Activated CD8-positive, alpha-beta memory T cell treated with anti-CD3 and anti-CD28 coated beads for 48 hours (primary cell): Measurements from ENCODE around the gene CCR7.

Source experiments
- DNase-seq, 3 experiments: peaks; one replicate each; pipeline ENCODE4 v3.0.0-alpha.2; 2020; ENCODE audit warnings: low read depth in 2 of 3, low spot score in 2 of 3

CCR7 gene

DNA sequence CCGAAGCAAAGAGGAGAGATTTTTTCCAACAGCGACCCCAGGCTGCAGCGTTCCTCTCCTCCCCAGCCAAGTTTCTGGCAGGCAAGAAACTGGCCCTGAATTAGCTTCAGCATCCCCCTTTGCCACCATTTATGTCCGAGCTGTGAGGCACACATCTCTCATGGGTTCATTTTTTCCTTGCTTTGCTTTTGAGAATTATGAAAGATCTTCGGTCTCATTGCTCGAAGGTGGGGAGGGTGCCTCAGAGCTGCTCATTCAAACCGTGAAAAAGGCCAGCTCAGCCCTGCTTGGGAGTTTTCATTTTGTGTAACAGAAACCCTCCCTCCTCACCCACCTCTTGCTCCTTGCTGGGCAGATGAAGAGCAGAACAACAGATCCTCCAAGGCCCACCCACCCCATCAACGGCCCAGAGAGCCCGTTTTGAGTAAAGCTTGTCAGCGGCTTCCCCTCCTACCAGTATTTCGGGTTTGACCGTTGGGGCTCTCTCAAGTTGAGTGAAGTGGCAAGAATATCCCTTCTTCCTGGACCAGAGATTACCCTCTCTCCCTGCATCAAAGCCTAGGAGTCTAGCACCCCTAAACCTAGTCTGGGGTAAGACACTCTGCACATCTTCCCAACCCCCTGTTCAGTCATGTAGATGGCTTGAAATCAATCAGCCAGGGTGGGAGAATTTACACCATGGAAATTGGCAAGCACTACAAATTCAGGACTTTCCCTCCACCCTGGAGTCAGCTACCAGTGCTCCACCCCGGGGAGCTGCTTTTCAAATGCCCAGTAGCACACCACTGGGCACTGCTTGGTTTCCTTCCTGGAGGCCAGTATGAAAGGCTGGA is 1.8 kb downstream of the CCR7 start:
- peak in 1 of 3 experiments; percentile 58 for DNase-seq

DNA sequence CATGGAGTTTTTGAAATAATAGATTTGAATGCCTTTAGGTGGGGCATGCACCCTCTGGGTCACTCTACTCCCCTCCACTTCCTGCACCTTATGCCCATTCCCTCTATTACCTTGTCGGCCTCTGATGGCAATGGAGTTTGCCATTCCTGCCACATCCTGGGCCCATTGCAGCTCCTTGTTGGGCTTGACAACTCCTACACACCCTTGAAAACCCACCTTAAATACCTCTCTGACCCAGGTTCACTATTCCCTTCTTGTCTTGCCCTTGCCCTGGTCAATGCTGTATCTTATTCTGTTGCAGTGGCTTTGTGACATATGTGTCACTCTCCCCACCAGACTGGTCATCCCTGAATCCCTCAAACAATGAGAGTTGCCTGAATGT is 2.4 kb downstream of the CCR7 start:
- no peak for DNase-seq

DNA sequence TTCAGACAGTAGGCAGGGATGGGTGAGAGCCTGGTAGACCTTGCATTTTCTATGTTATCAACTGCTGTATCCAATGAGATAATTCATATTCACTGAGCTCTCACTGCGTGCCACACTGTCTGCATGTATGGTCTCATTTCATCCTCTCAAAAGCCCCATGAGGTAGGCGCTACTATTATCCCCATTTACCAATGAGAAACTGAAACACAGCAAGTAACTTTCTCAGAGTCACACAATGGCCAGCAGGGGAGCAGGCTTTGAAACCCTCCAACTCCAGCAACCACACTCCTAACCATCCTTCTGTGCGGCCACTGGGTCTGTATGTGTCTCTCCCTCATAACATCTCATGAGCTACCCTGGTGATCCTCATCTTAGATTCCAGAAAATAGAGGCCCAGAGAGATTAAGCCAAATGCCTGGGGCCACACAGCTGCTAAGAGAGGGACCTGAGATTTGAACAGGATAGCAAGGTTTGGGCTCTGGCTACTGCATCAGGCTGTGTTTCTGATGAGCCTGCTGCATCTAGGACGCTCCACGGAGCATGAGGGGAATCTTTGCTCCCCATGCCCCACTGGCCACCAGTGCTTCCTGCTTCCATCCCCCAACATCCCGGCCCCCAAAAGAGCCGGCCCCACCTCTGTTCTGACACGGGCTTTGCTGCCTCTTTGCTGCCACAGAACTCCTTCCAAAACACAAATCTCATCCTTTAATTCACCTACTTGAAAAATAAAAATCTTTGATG is 3.2 kb downstream of the CCR7 start:
- DNase-seq: no peak

GRCh38 chr17:40561294-40561870 is 3.9 kb downstream of the CCR7 start:
- DNase-seq: no peak

DNA sequence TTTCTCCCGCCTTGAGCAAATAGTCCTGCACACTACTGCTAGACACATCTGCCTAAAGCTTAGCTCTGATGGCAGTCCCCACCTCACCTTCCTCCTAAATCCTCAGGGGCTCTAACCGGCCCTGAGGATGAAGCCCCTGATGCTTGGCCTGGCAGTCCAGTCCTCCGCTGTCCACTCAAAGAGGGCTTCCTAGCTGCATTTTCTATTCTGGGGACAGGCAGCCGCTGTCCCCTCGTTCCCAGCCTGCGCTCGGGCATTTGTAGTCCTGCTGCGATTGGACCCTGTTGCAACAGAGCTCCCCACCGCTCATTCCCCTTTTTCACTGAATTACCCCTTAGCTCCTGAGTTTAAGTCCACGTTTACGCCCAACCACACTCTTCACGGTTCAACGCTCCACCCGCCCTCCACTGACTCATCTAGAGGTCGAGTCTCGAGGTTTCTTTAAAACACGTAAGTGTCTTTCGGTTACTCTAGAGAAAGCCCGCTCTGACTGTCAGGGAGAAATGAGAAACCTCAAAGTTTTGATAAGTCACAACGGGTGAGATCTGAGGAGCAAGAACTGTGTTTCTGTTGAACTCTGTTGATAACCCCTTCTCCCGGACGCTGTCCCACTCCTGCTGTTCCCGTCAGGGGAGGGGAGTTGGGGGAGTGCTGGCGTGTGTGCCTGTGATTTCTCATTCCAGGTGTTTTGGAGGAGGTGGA is 4.5 kb downstream of the CCR7 start:
- DNase-seq: peak in 2 of 3 experiments; percentile 59 to 67

GRCh38 chr17:40559954-40560591 is 5.2 kb downstream of the CCR7 start:
- peak in 2 of 3 experiments; percentile 72 to 77 for DNase-seq

DNA sequence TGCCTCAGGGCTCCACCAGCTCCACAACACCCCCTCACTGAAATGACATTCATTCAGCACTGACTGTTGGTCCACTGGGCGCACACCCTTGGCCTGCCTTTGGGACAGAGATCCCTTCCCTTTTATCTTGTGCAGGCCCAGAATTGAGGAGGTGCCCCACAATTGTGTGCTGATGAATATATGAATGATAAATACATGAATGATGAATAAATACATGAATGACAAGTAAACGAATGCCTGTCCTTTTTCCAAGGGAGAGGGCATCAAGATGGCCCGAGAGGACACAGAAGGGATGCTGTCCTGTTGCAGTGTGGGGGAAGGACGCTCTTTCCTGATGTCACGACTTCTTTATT is 5.7 kb downstream of the CCR7 start:
- no peak for DNase-seq

- DNase-seq: no peak
Observed at GRCh38 chr17:40558890-40559563, 6.2 kb downstream of the CCR7 start.

- no peak for DNase-seq
Observed at GRCh38 chr17:40558300-40558889, 6.9 kb downstream of the CCR7 start.

DNA sequence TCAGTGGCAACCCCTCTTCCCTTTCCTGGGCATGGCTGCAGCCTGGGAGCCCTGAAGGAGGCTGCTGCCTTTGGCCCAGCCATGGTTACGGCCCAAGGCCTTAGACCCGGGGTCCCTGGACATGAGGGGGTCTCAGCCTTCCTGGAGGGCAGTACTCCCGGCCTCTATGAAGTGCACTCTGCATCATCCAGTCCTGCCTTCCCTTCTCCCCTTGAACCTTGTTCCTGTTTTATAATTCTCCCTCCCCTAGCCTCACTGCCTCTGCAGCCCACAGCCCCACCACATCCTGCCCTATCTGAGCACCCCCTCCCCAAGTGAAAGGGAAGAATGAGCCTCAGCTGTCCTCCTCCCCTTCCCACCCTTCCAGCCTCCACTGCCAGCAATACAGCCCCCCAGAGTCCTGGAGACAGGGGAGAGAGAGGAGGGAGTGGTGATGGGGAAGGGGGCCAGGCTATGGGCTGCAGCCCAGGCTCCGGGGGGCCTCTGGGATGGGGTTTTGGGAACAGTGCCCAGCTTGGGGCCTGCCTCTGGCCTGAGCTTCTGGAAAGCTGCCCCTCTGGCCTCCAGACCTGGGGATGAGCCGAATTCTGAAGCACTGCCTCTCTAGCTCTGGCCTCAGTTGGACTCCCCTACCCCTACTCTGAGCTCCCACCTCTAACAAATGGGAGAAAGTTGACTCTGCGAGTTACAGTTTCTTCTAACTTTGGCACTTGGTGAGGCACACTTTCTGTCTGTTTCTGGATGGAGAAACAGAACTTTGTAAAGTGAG is 7.6 kb downstream of the CCR7 start:
- DNase-seq: no peak

DNA sequence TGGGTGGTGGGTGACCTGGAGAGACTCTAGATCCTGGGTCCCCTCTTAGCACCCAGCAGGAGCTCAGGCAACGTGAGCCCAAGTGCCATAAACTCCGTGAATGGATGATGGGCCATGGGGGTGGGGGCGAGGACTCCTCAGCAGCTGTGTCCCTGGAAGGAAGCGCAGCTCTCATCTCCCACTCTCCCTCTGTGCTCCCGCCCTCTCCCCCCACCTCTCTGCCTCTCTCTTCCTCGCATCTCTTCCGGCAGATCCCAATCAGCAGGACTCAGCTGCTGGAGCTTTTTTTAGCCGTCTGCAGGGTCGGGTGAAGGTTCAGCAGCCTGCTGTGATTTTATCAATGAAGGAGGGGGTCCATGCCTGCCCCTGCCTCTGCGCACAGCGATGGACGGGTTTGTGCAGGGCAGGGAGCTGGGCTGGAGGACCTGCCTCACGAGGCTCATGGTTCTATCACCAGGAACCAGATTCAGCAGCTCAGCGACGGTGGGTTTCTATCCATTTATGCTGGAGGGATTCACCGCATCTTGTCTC is 8.3 kb downstream of the CCR7 start:
- no peak for DNase-seq

GRCh38 chr17:40556198-40556661 is 9.0 kb downstream of the CCR7 start:
- DNase-seq: no peak

DNA sequence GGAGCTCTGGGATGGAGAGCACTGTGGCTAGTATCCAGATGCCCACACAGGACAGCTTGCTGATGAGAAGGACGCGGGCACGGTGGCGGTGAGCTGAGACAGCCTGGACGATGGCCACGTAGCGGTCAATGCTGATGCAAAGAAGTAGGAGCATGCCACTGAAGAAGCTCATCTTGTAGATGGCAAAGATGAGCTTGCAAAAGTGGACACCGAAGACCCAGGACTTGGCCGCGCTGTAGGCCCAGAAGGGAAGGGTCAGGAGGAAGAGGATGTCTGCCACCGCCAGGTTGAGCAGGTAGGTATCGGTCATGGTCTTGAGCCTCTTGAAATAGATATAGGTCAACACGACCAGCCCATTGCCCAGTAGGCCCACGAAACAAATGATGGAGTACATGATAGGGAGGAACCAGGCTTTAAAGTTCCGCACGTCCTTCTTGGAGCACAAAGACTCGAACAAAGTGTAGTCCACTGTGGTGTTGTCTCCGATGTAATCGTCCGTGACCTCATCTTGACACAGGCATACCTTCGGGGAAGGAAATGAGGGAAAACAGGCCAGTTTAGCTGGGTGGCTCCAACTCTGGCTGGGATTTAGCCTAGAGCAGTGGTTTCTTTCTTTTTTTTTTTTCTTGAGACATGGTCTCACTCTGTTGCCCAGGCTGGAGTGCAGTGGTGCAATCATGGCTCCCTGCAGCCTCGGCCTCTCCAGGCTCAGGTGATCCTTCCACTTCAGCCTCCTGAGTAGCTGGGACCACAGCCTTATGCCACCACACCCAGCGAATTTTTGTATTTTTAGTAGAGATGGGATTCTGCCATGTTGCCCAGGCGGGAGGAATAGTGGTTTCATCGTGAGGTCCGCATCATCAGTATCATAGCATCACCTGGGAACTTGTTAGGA is 9.7 kb downstream of the CCR7 start:
- no peak for DNase-seq

DNA sequence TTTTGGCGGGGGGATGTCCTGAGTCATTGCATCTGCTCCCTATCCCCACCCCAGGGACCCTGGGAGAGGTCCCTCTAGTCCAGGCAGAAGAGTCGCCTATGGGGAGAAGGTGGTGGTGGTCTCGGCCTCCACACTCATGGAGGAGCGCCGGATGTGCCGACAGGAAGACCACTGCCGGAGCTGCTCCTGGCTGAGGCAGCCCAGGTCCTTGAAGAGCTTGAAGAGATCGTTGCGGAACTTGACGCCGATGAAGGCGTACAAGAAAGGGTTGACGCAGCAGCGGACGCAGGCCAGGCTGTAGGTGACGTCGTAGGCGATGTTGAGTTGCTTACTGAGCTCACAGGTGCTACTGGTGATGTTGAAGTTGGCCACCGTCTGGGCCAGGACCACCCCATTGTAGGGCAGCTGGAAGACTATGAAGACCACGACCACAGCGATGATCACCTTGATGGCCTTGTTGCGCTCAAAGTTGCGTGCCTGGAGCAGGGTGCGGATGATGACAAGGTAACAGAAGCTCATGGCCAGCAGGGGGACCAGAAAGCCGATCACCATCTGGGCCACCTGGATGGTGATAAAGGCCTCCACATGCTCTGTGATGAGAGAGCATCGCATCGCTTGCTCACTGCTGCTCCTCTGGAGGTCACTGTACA is 10.5 kb downstream of the CCR7 start:
- DNase-seq: no peak

GRCh38 chr17:40553694-40554534 is 11.4 kb downstream of the CCR7 start:
- DNase-seq: no peak

DNA sequence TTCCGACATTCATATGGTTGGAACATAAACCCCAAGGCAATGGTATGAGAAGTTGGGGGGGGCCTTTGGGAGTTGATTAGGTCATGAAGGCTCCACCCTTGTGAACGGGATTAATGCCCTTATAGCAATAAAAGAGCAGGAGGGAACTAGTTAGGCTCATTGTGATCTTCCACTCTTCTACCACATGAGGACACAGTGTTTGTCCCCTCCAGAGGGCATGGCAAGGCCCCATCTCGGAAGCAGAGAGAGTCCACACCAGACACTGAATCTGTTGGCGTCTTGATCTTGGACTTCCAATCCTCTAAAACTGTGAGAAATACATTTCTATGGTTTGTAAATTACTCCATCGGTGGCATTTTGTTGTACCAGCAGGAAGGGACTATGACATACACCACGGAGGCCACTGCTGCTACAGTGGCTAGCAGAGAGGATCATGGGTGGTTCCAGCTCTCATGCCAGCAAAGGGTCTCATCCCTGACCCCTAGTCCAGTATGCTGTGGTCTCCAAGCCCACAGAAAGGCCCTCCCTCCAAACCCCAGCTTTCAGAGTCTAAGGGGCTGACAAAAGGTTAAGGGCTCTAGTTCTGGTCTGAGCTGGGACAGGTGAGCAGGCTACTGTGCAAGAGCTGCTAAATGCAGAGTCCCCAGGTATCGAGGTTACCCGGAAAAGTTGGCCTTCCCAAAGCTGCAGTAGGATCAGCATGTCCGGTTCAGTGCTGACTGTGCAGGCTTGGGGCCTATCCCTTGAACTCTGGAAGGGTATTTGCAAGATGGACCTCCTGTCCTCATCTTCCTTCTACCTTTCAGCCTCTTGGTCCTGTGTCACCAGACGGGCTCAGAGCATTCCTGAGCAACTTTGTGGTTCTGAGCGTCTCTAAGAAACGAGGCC is 12.2 kb downstream of the CCR7 start:
- no peak for DNase-seq
